Stimulated activated CD8-positive, alpha-beta memory T cell treated with anti-CD3 and anti-CD28 coated beads, Interleukin-2, amount 100 ng/mL, for 48 hours (primary cell): ENCODE results near the gene ZNHIT3.

Experiments
- DNase-seq, 2 donors: peaks; one replicate each; pipeline ENCODE4 v3.0.0-alpha.2; 2020; ENCODE audit warnings: low read depth in 2 of 2

Gene ZNHIT3

GRCh38 chr17:36511216-36511615 is 24.7 kb downstream of the ZNHIT3 start:
- DNase-seq = no peak

- DNase-seq = no peak
Observed at GRCh38 chr17:36512641-36513040, 26.2 kb downstream of the ZNHIT3 start.

- no peak for DNase-seq
Observed at GRCh38 chr17:36514856-36515255, 28.4 kb downstream of the ZNHIT3 start.

GRCh38 chr17:36515837-36516236 is 29.4 kb downstream of the ZNHIT3 start:
- DNase-seq = no peak

- DNase-seq = no peak
Observed at GRCh38 chr17:36523113-36523512, 36.6 kb downstream of the ZNHIT3 start.

GRCh38 chr17:36524428-36524876 is 38.0 kb downstream of the ZNHIT3 start:
- DNase-seq = no peak

- no peak for DNase-seq
Observed at GRCh38 chr17:36525113-36525512, 38.6 kb downstream of the ZNHIT3 start.

- DNase-seq = no peak
Observed at GRCh38 chr17:36525888-36526287, 39.4 kb downstream of the ZNHIT3 start.

- DNase-seq = no peak
Observed at GRCh38 chr17:36527621-36528250, 41.3 kb downstream of the ZNHIT3 start.

GRCh38 chr17:36529121-36529520 is 42.6 kb downstream of the ZNHIT3 start:
- DNase-seq = no peak

- DNase-seq = no peak
Observed at GRCh38 chr17:36532435-36532975, 46.0 kb downstream of the ZNHIT3 start.

- DNase-seq = peak; percentile 30 to 39
Observed at GRCh38 chr17:36533935-36534839, 47.7 kb downstream of the ZNHIT3 start.

GRCh38 chr17:36534840-36535668 is 48.6 kb downstream of the ZNHIT3 start, which contains the start of the genes MYO19 and PIGW:
Gene MYO19, minus strand, starts transcription at chr17:36534868. Its CDS starts 2,330 bp downstream, at chr17:36532538.
Gene PIGW, plus strand, starts transcription at chr17:36534987. Its CDS starts 2,115 bp downstream, at chr17:36537102.
- peak; percentile 82 to 85 for DNase-seq

GRCh38 chr17:36535669-36536081 is 49.2 kb downstream of the ZNHIT3 start:
- DNase-seq = no peak

- DNase-seq = no peak
Observed at GRCh38 chr17:36540696-36541095, 54.2 kb downstream of the ZNHIT3 start.

- no peak for DNase-seq
Observed at GRCh38 chr17:36542755-36543154, 56.3 kb downstream of the ZNHIT3 start.

GRCh38 chr17:36544044-36544306 is 57.5 kb downstream of the ZNHIT3 start:
- DNase-seq = no peak

GRCh38 chr17:36544307-36545076 is 58.0 kb downstream of the ZNHIT3 start, which contains the start of gene GGNBP2:
Gene GGNBP2, plus strand, starts transcription at chr17:36544919. Its CDS starts 806 bp downstream, at chr17:36545725.
- DNase-seq = peak; percentile 81 to 89

- DNase-seq = no peak
Observed at GRCh38 chr17:36545077-36545464, 58.6 kb downstream of the ZNHIT3 start.
